Glutamatergic neuron (in vitro differentiated cells): ENCODE results near the gene ETV2. TPM values are rescaled to one million over a fixed set of nuclear protein-coding genes. Genes with fewer than 3 reads are reported as not detected.
A peak's percentile ranks its signal among the peaks of the same experiment; 100 is the strongest.

ENCODE experiments used
- DNase-seq: peaks from one replicate; pipeline ENCODE4 v3.0.0; 2022
- H3K27ac Mint-ChIP-seq: one replicate; pipeline ENCODE4 v1.8.0; 2020; ENCODE audit warnings: mild to moderate bottlenecking, mixed read lengths, inconsistent platforms; ENCODE audit not compliant: unreplicated experiment
- H3K27me3 Mint-ChIP-seq: one replicate; pipeline ENCODE4 v1.8.0; 2020; ENCODE audit warnings: mild to moderate bottlenecking, moderate library complexity, mixed read lengths, inconsistent platforms; ENCODE audit not compliant: unreplicated experiment
- H3K36me3 Mint-ChIP-seq: one replicate; pipeline ENCODE4 v1.8.0; 2020; ENCODE audit warnings: mild to moderate bottlenecking, mixed read lengths, inconsistent platforms; ENCODE audit not compliant: unreplicated experiment
- H3K4me1 Mint-ChIP-seq: one replicate; pipeline ENCODE4 v1.8.0; 2020; ENCODE audit warnings: mild to moderate bottlenecking, low read depth, mixed read lengths, inconsistent platforms; ENCODE audit not compliant: unreplicated experiment
- H3K4me3 Mint-ChIP-seq: one replicate; pipeline ENCODE4 v1.8.0; 2020; ENCODE audit warnings: mild to moderate bottlenecking, mixed read lengths, inconsistent platforms; ENCODE audit not compliant: unreplicated experiment
- H3K9me3 Mint-ChIP-seq: one replicate; pipeline ENCODE4 v1.8.0; 2020; ENCODE audit warnings: mild to moderate bottlenecking, moderate library complexity, mixed read lengths, inconsistent platforms; ENCODE audit not compliant: unreplicated experiment
- CTCF ChIP-seq: fragments of 200-600 bp; sonication (generic); IDR thresholded peaks from one replicate; pipeline ENCODE4 v1.5.0; 2021; ENCODE audit not compliant: partially characterized antibody, unreplicated experiment
- total RNA-seq: library from RNA; stranded (reverse); fragmentation: NEBNext Ultra II Directional; extraction: Animal tissue kit (Norgen Biotek cat#: 25700); gene quantifications from one replicate; pipeline ENCODE4 v1.2.1, GENCODE V29; 2021; ENCODE audit not compliant: unreplicated experiment

The ETV2 gene
- total RNA-seq, 1 donor from 2014 or later = 1.3 TPM

GRCh38 chr19:35637165-35637564 is 4.4 kb upstream of the ETV2 start:
- no peak for DNase-seq
- H3K36me3 Mint-ChIP-seq = no peaks in the 10 kb centered on the region
- peaks cover 3% of the 10 kb centered on the region for H3K9me3 Mint-ChIP-seq
- H3K27ac Mint-ChIP-seq = no peak overlapping the region
- H3K27me3 Mint-ChIP-seq = peaks cover 5% of the 10 kb centered on the region
- no peak for TF ChIP-seq CTCF
- H3K4me1 Mint-ChIP-seq = peaks cover 7% of the 10 kb centered on the region
- no peak overlapping the region for H3K4me3 Mint-ChIP-seq

DNA sequence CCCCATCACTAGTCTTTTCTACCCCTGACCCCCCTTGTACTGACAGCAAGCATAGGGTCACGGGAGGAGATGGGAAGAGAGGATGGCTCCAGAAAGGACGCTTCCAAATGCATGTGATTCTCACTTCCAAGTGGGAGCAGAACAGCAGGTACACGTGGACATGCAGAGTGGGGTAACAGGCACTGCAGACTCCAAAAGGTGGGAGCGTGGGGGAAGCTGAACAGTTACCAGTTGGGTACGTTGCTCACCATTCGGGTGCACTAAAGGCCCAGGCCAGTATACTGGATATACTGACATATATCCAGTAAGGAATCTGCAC is 2.3 kb upstream of the ETV2 start:
- Mint-ChIP-seq H3K27me3 (peaks cover 5% of the 10 kb centered on the region), H3K9me3 (peaks cover 3% of the 10 kb centered on the region), H3K4me3 (peak overlapping the region; percentile 27), H3K27ac (peak overlapping the region; percentile 11), H3K4me1 (peaks cover 7% of the 10 kb centered on the region), H3K36me3 (no peaks in the 10 kb centered on the region)
- DNase-seq = no peak
- no peak for TF ChIP-seq CTCF

DNA sequence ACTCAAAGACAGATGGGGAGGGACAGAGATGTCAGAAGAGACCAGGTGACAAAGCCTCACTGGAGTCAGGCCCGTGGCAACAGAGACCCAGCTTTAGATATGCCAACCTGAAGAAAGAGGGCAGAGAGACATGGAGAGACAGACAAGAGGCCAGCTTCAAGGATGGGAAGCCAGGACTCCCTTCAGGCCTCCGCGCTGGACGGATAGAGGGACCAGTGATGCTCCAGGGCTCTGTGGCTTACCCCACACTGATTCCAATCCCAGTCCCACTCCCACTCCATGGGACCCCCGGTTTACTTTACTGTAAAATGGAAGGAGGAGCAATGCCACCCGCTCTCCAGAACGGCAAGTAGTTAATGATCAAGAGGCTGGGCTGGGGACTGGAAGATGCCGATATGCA is 1.7 kb upstream of the ETV2 start:
- no peak for TF ChIP-seq CTCF
- H3K4me1 Mint-ChIP-seq = peaks cover 7% of the 10 kb centered on the region
- no peak overlapping the region for H3K4me3 Mint-ChIP-seq
- no peak for DNase-seq
- peak overlapping the region; percentile 11 for H3K27ac Mint-ChIP-seq
- peaks cover 3% of the 10 kb centered on the region for H3K9me3 Mint-ChIP-seq
- H3K27me3 Mint-ChIP-seq = peaks cover 6% of the 10 kb centered on the region
- H3K36me3 Mint-ChIP-seq = no peaks in the 10 kb centered on the region

GRCh38 chr19:35642312-35642711 is 767 bp downstream of the ETV2 start:
- no peak for DNase-seq
- no peak overlapping the region for H3K27ac Mint-ChIP-seq
- H3K36me3 Mint-ChIP-seq = no peaks in the 10 kb centered on the region
- no peak for TF ChIP-seq CTCF
- H3K27me3 Mint-ChIP-seq = peaks cover 6% of the 10 kb centered on the region
- H3K4me3 Mint-ChIP-seq = no peak overlapping the region
- H3K4me1 Mint-ChIP-seq = peaks cover 7% of the 10 kb centered on the region
- H3K9me3 Mint-ChIP-seq = peaks cover 2% of the 10 kb centered on the region

- Mint-ChIP-seq H3K36me3 (no peaks in the 10 kb centered on the region), H3K4me3 (peak overlapping the region; percentile 5), H3K9me3 (peaks cover 2% of the 10 kb centered on the region), H3K27ac (no peak overlapping the region), H3K27me3 (peaks cover 6% of the 10 kb centered on the region), H3K4me1 (peaks cover 7% of the 10 kb centered on the region)
- no peak for DNase-seq
- no peak for TF ChIP-seq CTCF
Measured at GRCh38 chr19:35642798-35643254, 1.3 kb downstream of the ETV2 start.
